ENCODE data around the gene ATRNL1. TPM values are rescaled to one million over a fixed set of nuclear protein-coding genes. Genes with fewer than 3 reads are reported as not detected.

ATRNL1 gene
- total and polyA plus RNA-seq, 5 donors = 0.75 to 2.2 (median 2.0) TPM

DNA sequence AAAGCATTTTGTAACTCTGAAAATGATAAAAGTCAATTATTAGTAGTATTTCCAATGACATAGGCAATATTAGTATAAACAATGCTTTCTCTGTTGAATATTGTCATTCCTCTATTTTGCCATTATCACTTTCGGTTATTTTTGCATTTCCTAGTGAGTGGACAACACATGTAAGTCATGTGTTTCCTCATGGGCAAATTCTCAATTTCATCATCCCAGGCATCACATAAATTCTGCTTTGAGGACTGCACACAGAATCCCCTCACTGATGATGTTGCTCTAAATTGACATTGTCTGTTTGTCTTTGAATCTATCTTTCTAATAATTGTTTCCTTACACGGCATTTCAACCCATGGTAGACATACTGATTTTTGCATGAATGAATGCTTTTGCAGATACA is 842.6 kb downstream of the ATRNL1 start:
- H3K27me3 ChIP-seq (ENCODE audit: control insufficient read depth, insufficient read depth) = no peaks in the 10 kb centered on the region
- H3K4me1 ChIP-seq (ENCODE audit: control insufficient read depth, insufficient read depth, low read length) = no peaks in the 10 kb centered on the region
- no peak overlapping the region for H3K27ac ChIP-seq (ENCODE audit: low read length)
- no peak for ATAC-seq
- no peak for DNase-seq
- intact Hi-C loops (cut with DNase I) = no loop called here
- 76% methylated on average over 2 of the region's 2 CpGs for WGBS
- H3K9me3 ChIP-seq (ENCODE audit: control insufficient read depth, low read length) = no peaks in the 10 kb centered on the region
- H3K4me3 ChIP-seq (ENCODE audit: low read length) = no peak overlapping the region

DNA sequence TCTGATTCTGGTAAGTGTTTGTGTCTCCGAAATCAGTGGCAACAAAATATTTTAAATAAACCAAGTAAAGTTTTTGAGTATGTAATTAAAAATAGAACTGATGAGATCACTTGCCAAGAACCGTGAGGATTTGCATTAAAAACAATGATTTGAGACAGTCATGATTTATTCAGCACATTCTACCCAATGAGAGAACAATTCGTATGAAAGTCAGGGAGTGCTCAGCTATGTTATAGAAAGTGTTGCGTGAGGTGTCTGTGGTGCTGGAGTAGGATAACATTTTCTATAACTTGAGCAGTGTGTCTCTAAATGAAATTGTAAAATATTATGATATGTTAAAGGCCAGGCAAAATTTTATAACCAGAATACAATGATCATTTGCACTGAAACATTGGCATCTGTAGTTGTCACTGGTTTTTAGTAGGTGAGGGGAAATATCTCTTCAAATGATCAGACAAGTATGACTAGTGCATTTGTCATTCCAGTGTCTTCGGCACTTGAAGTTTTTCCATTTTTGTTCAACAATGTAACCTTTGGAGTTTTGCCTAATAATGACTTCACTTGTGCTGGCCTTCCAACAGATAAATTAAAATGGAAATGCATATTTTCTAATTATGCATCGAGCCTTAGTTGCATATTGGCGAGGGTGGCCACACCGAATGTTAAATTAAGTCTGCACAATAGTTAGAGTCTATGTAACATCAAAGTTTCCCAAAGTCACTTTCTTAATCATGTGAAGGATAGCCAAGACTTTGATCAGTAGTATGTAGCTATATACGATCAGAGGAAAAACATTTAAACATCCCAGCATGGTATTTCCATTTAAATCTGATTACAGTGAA is 844.0 kb downstream of the ATRNL1 start:
- no peaks in the 10 kb centered on the region for H3K9me3 ChIP-seq (ENCODE audit: control insufficient read depth, low read length)
- 62% methylated on average over 9 of the region's 9 CpGs for WGBS
- no peak for ATAC-seq
- H3K27ac ChIP-seq (ENCODE audit: low read length) = no peak overlapping the region
- H3K27me3 ChIP-seq (ENCODE audit: control insufficient read depth, insufficient read depth) = no peaks in the 10 kb centered on the region
- DNase-seq = no peak
- intact Hi-C loops (cut with DNase I) = no loop called here
- H3K4me1 ChIP-seq (ENCODE audit: control insufficient read depth, insufficient read depth, low read length) = no peaks in the 10 kb centered on the region
- no peak overlapping the region for H3K4me3 ChIP-seq (ENCODE audit: low read length)

DNA sequence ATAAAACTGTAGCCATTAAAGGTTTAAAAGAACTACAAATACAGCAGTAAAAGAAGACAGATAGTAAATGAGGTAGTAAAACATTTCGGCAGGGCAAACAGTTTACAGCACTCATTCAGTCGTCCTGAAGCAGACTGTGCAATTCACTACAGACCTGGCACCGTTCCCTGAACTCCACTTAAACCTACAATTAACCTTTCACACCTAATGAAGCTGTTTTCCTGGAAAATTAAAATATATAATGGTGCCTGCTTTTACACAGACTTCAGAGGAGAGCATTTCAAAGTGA is 844.5 kb downstream of the ATRNL1 start:
- no peak overlapping the region for H3K27ac ChIP-seq (ENCODE audit: low read length)
- ATAC-seq (no peak), DNase-seq (no peak)
- no peaks in the 10 kb centered on the region for H3K9me3 ChIP-seq (ENCODE audit: control insufficient read depth, low read length)
- H3K4me1 ChIP-seq (ENCODE audit: control insufficient read depth, insufficient read depth, low read length) = peaks cover 2% of the 10 kb centered on the region
- WGBS = 51% methylated on average over 3 of the region's 3 CpGs
- no peaks in the 10 kb centered on the region for H3K27me3 ChIP-seq (ENCODE audit: control insufficient read depth, insufficient read depth)
- intact Hi-C loops (cut with DNase I) = no loop called here
- H3K4me3 ChIP-seq (ENCODE audit: low read length) = no peak overlapping the region

DNA sequence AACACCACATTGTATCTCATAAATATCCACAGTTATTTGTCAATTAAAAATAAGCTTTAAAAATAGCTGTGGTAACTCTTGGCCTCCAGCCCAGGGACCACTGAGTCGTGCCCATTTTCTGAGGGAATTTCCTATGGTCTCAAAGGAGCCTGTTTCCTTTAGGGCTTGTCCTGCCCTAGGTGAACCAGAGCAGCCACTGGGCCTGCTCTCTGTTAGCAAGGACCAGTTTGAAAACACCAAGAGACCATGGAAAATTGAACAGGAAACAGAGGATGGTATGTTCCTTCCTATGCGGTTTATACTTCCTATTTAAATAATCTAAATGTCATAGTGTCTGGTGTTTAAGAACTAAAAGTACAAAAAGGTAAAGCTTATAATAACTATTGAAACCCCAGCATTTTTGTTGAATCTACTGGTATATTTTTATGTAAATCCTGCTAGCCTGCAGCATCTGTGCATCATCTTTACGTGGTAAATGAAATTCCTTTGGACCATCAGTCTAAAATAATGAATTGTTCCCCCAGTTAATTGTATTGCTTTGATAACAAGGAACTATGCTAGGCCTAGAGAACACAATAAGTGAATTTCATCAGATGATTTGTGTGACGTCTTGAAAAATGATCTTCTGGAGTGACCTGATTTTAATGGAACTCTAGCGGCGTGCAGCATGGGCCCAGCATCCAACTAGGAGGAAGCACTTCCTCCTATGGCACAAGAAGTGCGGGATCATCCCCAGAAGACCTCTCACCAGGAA is 846.1 kb downstream of the ATRNL1 start:
- Histone ChIP-seq H3K4me3 (ENCODE audit: low read length) (no peak overlapping the region), H3K4me1 (ENCODE audit: control insufficient read depth, insufficient read depth, low read length) (peaks cover 2% of the 10 kb centered on the region), H3K9me3 (ENCODE audit: control insufficient read depth, low read length) (no peaks in the 10 kb centered on the region), H3K27me3 (ENCODE audit: control insufficient read depth, insufficient read depth) (no peaks in the 10 kb centered on the region), H3K27ac (ENCODE audit: low read length) (no peak overlapping the region)
- ATAC-seq (no peak), DNase-seq (no peak)
- 78% methylated on average over 7 of the region's 7 CpGs for WGBS
- intact Hi-C loops (cut with DNase I) = no loop called here

DNA sequence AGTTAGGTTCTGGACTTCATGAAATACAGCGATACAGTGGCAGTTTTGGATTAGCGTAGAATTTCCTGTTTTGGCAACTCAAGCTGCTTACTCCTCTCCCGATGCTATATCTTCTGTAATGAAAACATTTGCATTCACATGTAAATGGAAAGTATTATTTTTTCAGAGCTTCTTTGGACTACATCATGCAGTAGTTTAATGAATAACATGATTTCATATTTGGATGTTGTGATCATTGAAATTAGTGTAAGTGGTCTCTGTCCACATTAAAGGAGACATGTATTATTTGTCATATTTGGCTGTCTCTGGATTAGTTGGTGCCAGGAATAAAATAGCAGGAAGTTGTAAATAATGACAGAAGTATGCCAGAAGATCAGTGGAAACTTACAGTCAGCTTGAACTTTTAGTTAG is 848.2 kb downstream of the ATRNL1 start:
- H3K27ac ChIP-seq (ENCODE audit: low read length) = no peak overlapping the region
- no peaks in the 10 kb centered on the region for H3K9me3 ChIP-seq (ENCODE audit: control insufficient read depth, low read length)
- no peak overlapping the region for H3K4me3 ChIP-seq (ENCODE audit: low read length)
- H3K4me1 ChIP-seq (ENCODE audit: control insufficient read depth, insufficient read depth, low read length) = peaks cover 3% of the 10 kb centered on the region
- 31% methylated on average over 3 of the region's 3 CpGs for WGBS
- ATAC-seq (no peak), DNase-seq (no peak)
- intact Hi-C loops (cut with DNase I) = loop anchor here in 2 of 4 donors (10.0 kb wide), 2 partner anchors 333 to 343 kb away; partner anchors contain the start of gene GFRA1 (in 1 of the 2)
- H3K27me3 ChIP-seq (ENCODE audit: control insufficient read depth, insufficient read depth) = no peaks in the 10 kb centered on the region

DNA sequence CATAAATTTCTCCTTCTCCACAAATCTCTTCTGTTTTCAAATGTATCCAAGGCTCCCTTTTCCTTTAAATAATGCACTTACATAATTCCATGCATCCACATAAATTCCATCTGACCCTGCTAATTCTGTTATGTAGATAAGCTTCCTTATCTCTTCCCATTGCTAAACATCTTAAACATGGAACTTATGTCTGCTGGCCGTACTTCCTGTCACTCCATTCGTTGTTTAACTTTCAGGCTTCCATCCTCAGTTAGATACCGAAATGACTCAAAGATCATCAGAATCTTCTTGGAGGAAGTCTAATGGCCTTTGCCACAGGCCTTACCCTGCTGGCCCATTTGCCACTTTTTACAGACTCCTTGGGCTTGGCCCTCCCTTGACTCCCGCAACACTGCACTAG is 848.9 kb downstream of the ATRNL1 start:
- Histone ChIP-seq H3K9me3 (ENCODE audit: control insufficient read depth, low read length) (no peaks in the 10 kb centered on the region), H3K4me1 (ENCODE audit: control insufficient read depth, insufficient read depth, low read length) (peaks cover 3% of the 10 kb centered on the region), H3K4me3 (ENCODE audit: low read length) (no peak overlapping the region), H3K27ac (ENCODE audit: low read length) (no peak overlapping the region), H3K27me3 (ENCODE audit: control insufficient read depth, insufficient read depth) (no peaks in the 10 kb centered on the region)
- DNase-seq (no peak), ATAC-seq (no peak)
- intact Hi-C loops (cut with DNase I) = loop anchor here in 2 of 4 donors (10.0 kb wide), 2 partner anchors 333 to 343 kb away; partner anchors contain the start of gene GFRA1 (in 1 of the 2)
- WGBS = 56% methylated on average over 4 of the region's 4 CpGs

DNA sequence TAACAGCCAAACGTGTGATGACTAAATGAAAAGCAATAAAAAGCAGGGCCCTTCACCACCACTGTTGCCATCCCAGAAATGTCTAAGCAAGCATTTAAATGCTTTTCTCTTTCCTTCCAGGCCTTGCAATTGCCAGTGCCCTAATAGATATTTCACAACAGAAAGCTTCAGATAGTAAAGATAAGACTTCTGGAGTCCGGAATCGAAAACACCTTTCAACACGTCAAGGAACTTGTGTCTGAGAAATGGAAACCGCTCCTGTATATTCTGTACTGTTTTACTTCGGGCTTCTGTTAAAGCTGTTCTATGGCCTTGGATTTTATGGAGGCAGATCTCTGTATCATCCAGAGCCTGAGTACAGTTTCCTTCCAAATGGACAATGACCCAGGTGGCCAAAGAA is 851.4 kb downstream of the ATRNL1 start:
- Histone ChIP-seq H3K4me1 (ENCODE audit: control insufficient read depth, insufficient read depth, low read length) (peaks cover 3% of the 10 kb centered on the region), H3K4me3 (ENCODE audit: low read length) (no peak overlapping the region), H3K27ac (ENCODE audit: low read length) (no peak overlapping the region), H3K27me3 (ENCODE audit: control insufficient read depth, insufficient read depth) (no peaks in the 10 kb centered on the region), H3K9me3 (ENCODE audit: control insufficient read depth, low read length) (no peaks in the 10 kb centered on the region)
- ATAC-seq (no peak), DNase-seq (no peak)
- 88% methylated on average over 6 of the region's 6 CpGs for WGBS
- intact Hi-C loops (cut with DNase I) = loop anchor here in 2 of 4 donors (10.0 kb wide), 2 partner anchors 330 to 340 kb away; partner anchors contain the start of gene GFRA1 (in 1 of the 2)

DNA sequence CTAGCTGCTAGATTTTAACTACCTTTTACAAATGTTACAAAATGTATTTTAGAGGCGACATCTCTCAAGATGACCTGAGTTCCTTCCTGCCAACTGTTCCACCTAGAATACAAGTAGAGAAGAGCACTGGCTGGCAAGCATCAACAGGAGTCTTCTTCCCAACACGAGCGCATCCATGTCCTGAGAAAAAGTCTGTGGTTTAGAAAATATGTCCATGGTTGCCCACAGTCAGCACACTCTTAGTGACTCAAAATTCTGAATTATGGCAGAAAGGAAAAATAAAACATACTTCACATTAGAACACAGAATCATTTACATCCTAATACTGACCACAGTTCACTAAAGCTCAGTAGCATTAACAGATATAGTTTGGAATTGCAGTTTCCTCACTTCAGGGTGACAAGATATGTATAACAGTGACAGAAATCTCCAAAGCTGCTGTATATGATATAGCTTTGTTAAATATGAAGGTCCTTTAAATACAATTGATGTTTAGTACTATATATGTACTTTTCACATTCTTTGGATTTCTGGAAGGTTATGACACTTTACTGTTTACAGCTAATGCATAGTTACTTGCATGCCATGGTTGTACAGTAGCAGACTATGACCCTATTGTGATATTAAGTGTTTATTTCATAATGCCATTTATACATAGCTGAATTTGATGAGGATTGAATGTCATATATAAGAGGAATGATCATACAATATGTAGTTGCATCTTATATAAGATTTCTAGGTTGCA is 852.7 kb downstream of the ATRNL1 start:
- no peaks in the 10 kb centered on the region for H3K9me3 ChIP-seq (ENCODE audit: control insufficient read depth, low read length)
- intact Hi-C loops (cut with DNase I) = loop anchor here in 3 of 4 donors (5.0 to 10.0 kb wide), 3 partner anchors 329 to 341 kb away; partner anchors contain the start of gene GFRA1 (in 1 of the 3)
- H3K4me1 ChIP-seq (ENCODE audit: control insufficient read depth, insufficient read depth, low read length) = peaks cover 3% of the 10 kb centered on the region
- no peak overlapping the region for H3K27ac ChIP-seq (ENCODE audit: low read length)
- ATAC-seq (no peak), DNase-seq (no peak)
- H3K27me3 ChIP-seq (ENCODE audit: control insufficient read depth, insufficient read depth) = no peaks in the 10 kb centered on the region
- WGBS = 84% methylated on average over 3 of the region's 3 CpGs
- no peak overlapping the region for H3K4me3 ChIP-seq (ENCODE audit: low read length)

DNA sequence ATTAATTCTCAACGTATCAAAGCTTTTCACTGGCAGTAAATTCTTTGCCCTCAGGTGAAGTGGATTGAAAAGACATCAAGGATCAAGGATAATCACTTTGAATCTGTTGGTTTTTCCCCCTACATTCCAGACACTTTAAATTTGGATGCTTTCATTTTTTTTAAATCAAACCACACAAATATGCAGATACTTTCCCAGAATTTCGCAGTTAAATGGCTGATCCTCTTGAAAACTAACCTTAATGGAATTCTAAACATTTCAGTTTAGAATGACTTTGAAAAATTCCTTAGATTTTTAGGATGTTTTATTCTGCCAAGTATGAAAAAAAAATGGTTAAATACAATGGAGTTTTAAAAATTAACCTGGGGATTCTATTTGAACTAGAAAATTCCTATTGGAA is 853.9 kb downstream of the ATRNL1 start:
- H3K4me1 ChIP-seq (ENCODE audit: control insufficient read depth, insufficient read depth, low read length) = peaks cover 3% of the 10 kb centered on the region
- H3K27me3 ChIP-seq (ENCODE audit: control insufficient read depth, insufficient read depth) = no peaks in the 10 kb centered on the region
- DNase-seq = no peak
- WGBS = 83% methylated on average over 2 of the region's 2 CpGs
- H3K27ac ChIP-seq (ENCODE audit: low read length) = no peak overlapping the region
- intact Hi-C loops (cut with DNase I) = loop anchor here in 3 of 4 donors (5.0 to 10.0 kb wide), 3 partner anchors 328 to 340 kb away; partner anchors contain the start of gene GFRA1 (in 1 of the 3)
- no peak for ATAC-seq
- H3K4me3 ChIP-seq (ENCODE audit: low read length) = no peak overlapping the region
- no peaks in the 10 kb centered on the region for H3K9me3 ChIP-seq (ENCODE audit: control insufficient read depth, low read length)

DNA sequence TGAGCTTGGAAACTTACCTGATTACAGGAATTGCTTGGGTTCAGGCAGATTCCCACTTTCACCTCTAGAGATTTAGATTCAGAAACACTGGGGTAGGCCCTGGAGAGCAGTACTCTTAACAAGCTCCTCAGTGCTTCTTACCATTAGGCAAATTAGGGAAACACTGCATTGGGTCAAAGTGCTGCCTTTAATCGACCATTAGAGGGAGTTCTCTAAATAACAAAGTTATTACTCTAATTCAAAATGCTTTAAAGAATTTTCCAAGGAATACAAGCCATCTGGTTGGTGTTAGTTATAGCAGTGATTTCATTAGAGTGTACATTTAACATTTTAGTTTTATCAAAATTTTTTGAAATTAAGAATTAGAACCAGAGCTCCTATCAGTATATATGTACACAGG is 855.3 kb downstream of the ATRNL1 start:
- no peaks in the 10 kb centered on the region for H3K9me3 ChIP-seq (ENCODE audit: control insufficient read depth, low read length)
- H3K27me3 ChIP-seq (ENCODE audit: control insufficient read depth, insufficient read depth) = no peaks in the 10 kb centered on the region
- peak; percentile 39 to 64 for ATAC-seq
- peaks cover 1% of the 10 kb centered on the region for H3K4me1 ChIP-seq (ENCODE audit: control insufficient read depth, insufficient read depth, low read length)
- H3K4me3 ChIP-seq (ENCODE audit: low read length) = no peak overlapping the region
- no peak for DNase-seq
- 10% methylated on average over 1 of the region's 1 CpG for WGBS
- intact Hi-C loops (cut with DNase I) = loop anchor here in 3 of 4 donors (5.0 to 10.0 kb wide), 3 partner anchors 326 to 339 kb away; partner anchors contain the start of gene GFRA1 (in 1 of the 3)
- no peak overlapping the region for H3K27ac ChIP-seq (ENCODE audit: low read length)

All from right cardiac atrium (tissue), 5 donors.